ENCODE data around the gene CAMTA1.

- no peak for TF ChIP-seq CTCF (conservative IDR thresholded peaks at IDR 0.05; ENCODE audit: low read depth, low read length)
- no peak for TF ChIP-seq EZH2 (IDR thresholded peaks at IDR 0.05; ENCODE audit: borderline replicate concordance, low read depth, low read length, poor library complexity, severe bottlenecking)
Observed at GRCh38 chr1:7192453-7192852, 407.2 kb downstream of the CAMTA1 start.

Measured in A673 (cell line).